H9 (cell line): Measurements from ENCODE around the gene FTH1. TPM values are rescaled to one million over a fixed set of nuclear protein-coding genes. Genes with fewer than 3 reads are reported as not detected.

ENCODE experiments used
- DNase-seq: peaks from one replicate; pipeline ENCODE4 v3.0.0-alpha.2; 2017
- H2AFZ ChIP-seq: one replicate; pipeline ENCODE4 v1.6.1; 2013; ENCODE audit warnings: mild to moderate bottlenecking, low read length, control low read depth, moderate library complexity
- H2AK5ac ChIP-seq: 2 replicates; pipeline ENCODE4 v1.6.1; 2013; ENCODE audit warnings: low read length, control low read depth, mixed read lengths; ENCODE audit not compliant: insufficient read length
- H2BK120ac ChIP-seq: one replicate; pipeline ENCODE4 v1.6.1; 2013; ENCODE audit warnings: low read depth, mild to moderate bottlenecking, low read length, control low read depth, inconsistent platforms; ENCODE audit not compliant: poor library complexity, severe bottlenecking
- H2BK12ac ChIP-seq: 2 replicates; pipeline ENCODE4 v1.6.1; 2013; ENCODE audit warnings: low read length, control low read depth, mixed read lengths, low read depth; ENCODE audit not compliant: insufficient read length
- H2BK15ac ChIP-seq: 2 replicates; pipeline ENCODE4 v1.6.1; 2013; ENCODE audit warnings: low read depth, low read length, control low read depth
- H2BK20ac ChIP-seq: one replicate; pipeline ENCODE4 v1.6.1; 2013; ENCODE audit warnings: low read depth, mild to moderate bottlenecking, low read length, control low read depth, inconsistent platforms; ENCODE audit not compliant: poor library complexity, severe bottlenecking
- H2BK5ac ChIP-seq: 2 replicates; pipeline ENCODE4 v1.6.1; 2013; ENCODE audit warnings: low read length, control low read depth, mixed read lengths; ENCODE audit not compliant: insufficient read length
- H3K14ac ChIP-seq: 2 replicates; pipeline ENCODE4 v1.6.1; 2013; ENCODE audit warnings: low read length, control low read depth; ENCODE audit not compliant: insufficient read depth
- H3K18ac ChIP-seq: 2 replicates; pipeline ENCODE4 v1.6.1; 2013; ENCODE audit warnings: low read depth, mild to moderate bottlenecking, mixed read lengths, low read length, control low read depth; ENCODE audit not compliant: insufficient read length
- H3K23ac ChIP-seq: 2 replicates; pipeline ENCODE4 v1.6.1; 2013; ENCODE audit warnings: low read length, control low read depth, mixed read lengths, low read depth; ENCODE audit not compliant: insufficient read length
- H3K23me2 ChIP-seq: 2 replicates; pipeline ENCODE4 v1.6.1; 2013; ENCODE audit warnings: low read depth, mild to moderate bottlenecking, mixed read lengths, low read length, control low read depth; ENCODE audit not compliant: insufficient read length, poor library complexity, severe bottlenecking
- H3K27ac ChIP-seq: 2 replicates; pipeline ENCODE4 v1.5.1; 2013; ENCODE audit warnings: low read length, control low read depth, mixed read lengths, low read depth; ENCODE audit not compliant: insufficient read length
- H3K27me3 ChIP-seq: 2 replicates; pipeline ENCODE4 v1.6.1; 2013; ENCODE audit warnings: low read length, control low read depth, inconsistent platforms; ENCODE audit not compliant: insufficient read depth
- H3K4ac ChIP-seq: 2 replicates; pipeline ENCODE4 v1.6.1; 2013; ENCODE audit warnings: low read depth, mild to moderate bottlenecking, control low read depth, inconsistent platforms, low read length, moderate library complexity
- H3K4me1 ChIP-seq: 2 replicates; pipeline ENCODE4 v1.6.1; 2013; ENCODE audit warnings: low read length, control low read depth, inconsistent platforms; ENCODE audit not compliant: insufficient read depth
- H3K4me2 ChIP-seq: 2 replicates; pipeline ENCODE4 v1.6.1; 2013; ENCODE audit warnings: low read length, control low read depth, mixed read lengths; ENCODE audit not compliant: insufficient read length, insufficient read depth
- H3K56ac ChIP-seq: 2 replicates; pipeline ENCODE4 v1.6.1; 2013; ENCODE audit warnings: low read depth, mild to moderate bottlenecking, mixed read lengths, low read length, control low read depth; ENCODE audit not compliant: insufficient read length
- H3K79me1 ChIP-seq: 2 replicates; pipeline ENCODE4 v1.6.1; 2013; ENCODE audit warnings: low read depth, mild to moderate bottlenecking, moderate library complexity, low read length, control low read depth, inconsistent platforms; ENCODE audit not compliant: insufficient read depth, poor library complexity, severe bottlenecking
- H3K79me2 ChIP-seq: 2 replicates; pipeline ENCODE4 v1.6.1; 2013; ENCODE audit warnings: low read length, control low read depth, inconsistent platforms; ENCODE audit not compliant: insufficient read depth
- H3K9ac ChIP-seq: 2 replicates; pipeline ENCODE4 v1.6.1; 2013; ENCODE audit warnings: low read length, control low read depth, mixed read lengths; ENCODE audit not compliant: insufficient read length; ENCODE audit errors: extremely low read depth
- H3K9me3 ChIP-seq: one replicate; pipeline ENCODE4 v1.6.1; 2013; ENCODE audit warnings: low read depth, low read length, inconsistent platforms; ENCODE audit not compliant: control insufficient read depth
- H3T11ph ChIP-seq: one replicate; pipeline ENCODE4 v1.6.1; 2013; ENCODE audit warnings: mild to moderate bottlenecking, low read length, control low read depth, inconsistent platforms
- H4K20me1 ChIP-seq: one replicate; pipeline ENCODE4 v1.6.1; 2013; ENCODE audit not compliant: control insufficient read depth, insufficient read length, insufficient read depth
- H4K5ac ChIP-seq: 2 replicates; pipeline ENCODE4 v1.6.1; 2013; ENCODE audit warnings: low read depth, mild to moderate bottlenecking, mixed read lengths, low read length, control low read depth; ENCODE audit not compliant: insufficient read length
- H4K8ac ChIP-seq: replicated peaks from 2 replicates; pipeline ENCODE4 v1.6.1; 2013; ENCODE audit warnings: low read length, control low read depth, mixed read lengths, low read depth; ENCODE audit not compliant: insufficient read length
- H4K91ac ChIP-seq: 2 replicates; pipeline ENCODE4 v1.6.1; 2013; ENCODE audit warnings: low read depth, mild to moderate bottlenecking, moderate library complexity, mixed read lengths, low read length, control low read depth; ENCODE audit not compliant: insufficient read length
- H3K27ac Mint-ChIP-seq, 3 experiments: 2 replicates in 2 of 3; 3 replicates in 1 of 3; pipeline ENCODE4 v1.8.0; 2020 to 2021; ENCODE audit warnings: mixed read lengths in 3 of 3, mild to moderate bottlenecking in 1 of 3, moderate library complexity in 1 of 3
- H3K27me3 Mint-ChIP-seq: 2 replicates; pipeline ENCODE4 v1.8.0; 2021; ENCODE audit warnings: low read depth, mild to moderate bottlenecking, moderate library complexity, mixed read lengths
- H3K36me3 Mint-ChIP-seq, 3 experiments: 2 replicates in 2 of 3; 3 replicates in 1 of 3; pipeline ENCODE4 v1.8.0; 2020 to 2021; ENCODE audit warnings: low read depth in 3 of 3, mixed read lengths in 3 of 3; ENCODE audit not compliant: insufficient read depth in 1 of 3
- H3K4me1 Mint-ChIP-seq, 2 experiments: 2 replicates each; pipeline ENCODE4 v1.8.0; 2020; ENCODE audit warnings: mixed read lengths in 2 of 2
- H3K4me3 Mint-ChIP-seq, 2 experiments: 2 replicates in 1 of 2; 3 replicates in 1 of 2; pipeline ENCODE4 v1.8.0; 2020 to 2021; ENCODE audit warnings: mild to moderate bottlenecking in 2 of 2, mixed read lengths in 2 of 2, moderate library complexity in 1 of 2
- H3K9me3 Mint-ChIP-seq, 2 experiments: 2 replicates in 1 of 2; 3 replicates in 1 of 2; pipeline ENCODE4 v1.8.0; 2020; ENCODE audit warnings: mild to moderate bottlenecking in 2 of 2, mixed read lengths in 2 of 2, moderate library complexity in 1 of 2
- CTCF ChIP-seq: fragments of 200-600 bp; sonication (generic); conservative IDR thresholded peaks from 3 replicates; pipeline ENCODE4 v1.8.0; 2021; ENCODE audit warnings: antibody characterized with exemption, mild to moderate bottlenecking
- WGBS: extraction: QIAGEN DNeasy Blood & Tissue Kit; methylation state at CpG from one replicate; pipeline ENCODE4 v1.1.7; 2013; ENCODE audit warnings: missing lambda C conversion rate, low lambda C conversion rate, mixed read lengths; ENCODE audit not compliant: insufficient read length; ENCODE audit errors: extremely low coverage; 5-methylcytosine and 5-hydroxymethylcytosine counted together
- total RNA-seq: library from RNA; stranded (reverse); gene quantifications from 2 replicates; pipeline ENCODE4 v1.2.1, GENCODE V29; 2021

The FTH1 gene
- total RNA-seq, 1 experiment from 2014 or later: 1,505 TPM

- Histone ChIP-seq H3K9ac (no peak overlapping the region), H3K27ac (no peak overlapping the region), H2BK20ac (no peak overlapping the region), H4K5ac (no peak overlapping the region), H3K18ac (no peak overlapping the region), H3K4me1 (no peaks in the 10 kb centered on the region), H2BK120ac (no peak overlapping the region), H3K14ac (no peak overlapping the region), H3T11ph (no peak overlapping the region), H2BK5ac (no peak overlapping the region), H3K23ac (no peak overlapping the region), H3K56ac (no peak overlapping the region), H3K9me3 (no peaks in the 10 kb centered on the region), H4K20me1 (no peaks in the 10 kb centered on the region), H3K4ac (no peak overlapping the region), H2BK15ac (no peak overlapping the region), H3K4me2 (peak overlapping the region; percentile 51), H2AFZ (no peak overlapping the region), H3K23me2 (peaks cover 5% of the 10 kb centered on the region), H2BK12ac (no peak overlapping the region), H2AK5ac (no peak overlapping the region), H3K27me3 (no peaks in the 10 kb centered on the region; the same call in 1 of the 2 replicates), H4K91ac (no peak overlapping the region), H3K79me2 (no peaks in the 10 kb centered on the region), H3K79me1 (no peaks in the 10 kb centered on the region), H4K8ac (no peak overlapping the region)
- DNase-seq: no peak
- Mint-ChIP-seq H3K27ac (no peak overlapping the region), H3K27me3 (peaks cover 57% of the 10 kb centered on the region), H3K4me3 (peak overlapping the region; percentile 60 to 84), H3K36me3 (no peaks in the 10 kb centered on the region), H3K9me3 (no peaks in the 10 kb centered on the region; a peak in 1 of 5 replicates), H3K4me1 (peaks cover 13 to 21% of the 10 kb centered on the region in 2 experiments)
- WGBS: no CpG with 5 or more reads among the region's 32 CpGs
- TF ChIP-seq CTCF: no peak
These were observed 50.6 kb downstream of the FTH1 start for GRCh38 chr11:61916737-61917333.
